MG63 (cell line): ENCODE measurements around the gene GABRG2. TPM values are rescaled to one million over a fixed set of nuclear protein-coding genes. Genes with fewer than 3 reads are reported as not detected.
"Not testable (repeated sequence)": the region's sequence is repeated elsewhere in the genome, so short reads cannot be mapped to it uniquely, and the experiment has no call there.

ENCODE experiments used
- DNase-seq: peaks from one replicate; pipeline ENCODE4 v3.0.0-alpha.2; 2020
- H3K27me3 ChIP-seq: fragments of 250-450 bp; sonication (Bioruptor Pico); 2 replicates; pipeline ENCODE4 v1.5.1; 2020; ENCODE audit warnings: mild to moderate bottlenecking, moderate library complexity
- H3K36me3 ChIP-seq: fragments of 250-450 bp; sonication (Bioruptor Pico); 2 replicates; pipeline ENCODE4 v1.5.1; 2020; ENCODE audit warnings: mild to moderate bottlenecking, moderate library complexity
- H3K4me3 ChIP-seq: fragments of 250-450 bp; sonication (Bioruptor Pico); 2 replicates; pipeline ENCODE4 v1.5.1; 2020; ENCODE audit warnings: mild to moderate bottlenecking, moderate library complexity
- H3K9me3 ChIP-seq: fragments of 250-450 bp; sonication (Bioruptor Pico); 2 replicates; pipeline ENCODE4 v1.5.1; 2020; ENCODE audit warnings: mild to moderate bottlenecking, moderate library complexity
- total RNA-seq: library from RNA; depleted of rRNA; stranded (reverse); fragments of >200 nt; shearing (Covaris generic); gene quantifications from 2 replicates; pipeline ENCODE4 v1.2.3, GENCODE V29; 2014; ENCODE audit warnings: low replicate concordance; rRNA removed

The GABRG2 gene
- not detected in 2 replicates for total RNA-seq

GRCh38 chr5:162067655-162068411 lies at the start of gene GABRG2:
TSS of gene GABRG2 (plus strand) at chr5:162067773. CDS start at chr5:162068000, 227 bp downstream.
- Histone ChIP-seq H3K36me3 (no peaks in the 10 kb centered on the region), H3K4me3 (no peak within 1 kb of the TSS)

GRCh38 chr5:162025312-162025711 lies 42.3 kb upstream of the GABRG2 start:
- H3K4me3 ChIP-seq = no peak overlapping the region
- DNase-seq = no peak
- H3K9me3 ChIP-seq = no peaks in the 10 kb centered on the region
- H3K36me3 ChIP-seq = no peaks in the 10 kb centered on the region
- no peaks in the 10 kb centered on the region for H3K27me3 ChIP-seq

More at GRCh38 chr5:162067655-162068411, at the start of gene GABRG2:
- Histone ChIP-seq H3K9me3 (no peaks in the 10 kb centered on the region), H3K27me3 (no peaks in the 10 kb centered on the region)
- DNase-seq = no peak

- no peak for DNase-seq
- H3K4me3 ChIP-seq = no peak overlapping the region
- no peaks in the 10 kb centered on the region for H3K27me3 ChIP-seq
- H3K9me3 ChIP-seq = no peaks in the 10 kb centered on the region
- no peaks in the 10 kb centered on the region for H3K36me3 ChIP-seq
Observed at GRCh38 chr5:162026803-162027202, 40.8 kb upstream of the GABRG2 start.

- Histone ChIP-seq H3K4me3 (no peak overlapping the region), H3K27me3 (no peaks in the 10 kb centered on the region), H3K9me3 (no peaks in the 10 kb centered on the region), H3K36me3 (no peaks in the 10 kb centered on the region)
- no peak for DNase-seq
Observed at GRCh38 chr5:162037431-162037830, 30.1 kb upstream of the GABRG2 start.

DNA sequence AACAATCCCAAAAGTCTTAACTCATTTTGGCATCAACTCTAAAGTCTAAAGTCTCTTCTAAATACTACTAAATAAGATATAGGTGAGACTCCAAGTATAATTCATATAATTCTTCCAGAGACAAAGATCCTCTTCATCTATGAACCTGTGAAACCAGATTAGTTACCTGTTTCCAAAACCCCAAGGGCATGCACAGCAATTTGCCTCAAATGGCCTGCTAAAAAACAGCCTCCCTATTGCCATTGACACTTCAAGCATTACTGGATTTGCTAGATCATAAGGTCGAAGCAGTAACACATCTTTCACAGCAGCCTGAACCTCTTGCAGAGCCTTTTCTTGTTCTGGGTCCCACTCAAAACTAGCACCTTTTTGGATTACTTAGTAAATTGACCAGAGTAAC lies 20.3 kb upstream of the GABRG2 start:
- H3K9me3 ChIP-seq = no peaks in the 10 kb centered on the region
- H3K27me3 ChIP-seq = no peaks in the 10 kb centered on the region
- no peak for DNase-seq
- H3K36me3 ChIP-seq = no peaks in the 10 kb centered on the region
- H3K4me3 ChIP-seq = no peak overlapping the region

DNA sequence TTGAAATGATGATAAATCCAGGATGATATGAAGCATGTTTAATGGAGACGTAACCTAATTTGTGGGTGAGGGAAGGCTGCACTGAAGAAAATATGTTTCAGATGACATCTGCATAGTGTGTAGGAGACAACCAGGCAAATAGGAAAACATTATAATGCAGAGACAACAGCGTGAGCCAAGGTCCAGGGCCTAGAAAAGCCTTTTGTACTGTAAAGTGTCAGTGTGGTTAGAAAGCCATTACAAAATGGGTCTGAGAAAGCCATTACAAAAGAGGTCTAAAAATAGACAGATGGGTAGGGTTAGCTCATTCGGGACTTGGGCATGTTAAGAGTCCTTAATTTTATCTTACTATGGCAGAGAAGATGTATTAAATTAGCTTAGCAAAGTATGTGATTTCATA lies 14.9 kb upstream of the GABRG2 start:
- Histone ChIP-seq H3K4me3 (no peak overlapping the region), H3K36me3 (no peaks in the 10 kb centered on the region), H3K27me3 (no peaks in the 10 kb centered on the region), H3K9me3 (no peaks in the 10 kb centered on the region)
- DNase-seq = no peak

- H3K36me3 ChIP-seq, H3K27me3 ChIP-seq, DNase-seq, H3K9me3 ChIP-seq, H3K4me3 ChIP-seq: not testable (repeated sequence)
Observed at GRCh38 chr5:162055095-162055494, 12.5 kb upstream of the GABRG2 start.

GRCh38 chr5:162067162-162067561 lies 411 bp upstream of the GABRG2 start:
- Histone ChIP-seq H3K4me3 (no peak overlapping the region), H3K9me3 (no peaks in the 10 kb centered on the region), H3K36me3 (no peaks in the 10 kb centered on the region), H3K27me3 (no peaks in the 10 kb centered on the region)
- no peak for DNase-seq

DNA sequence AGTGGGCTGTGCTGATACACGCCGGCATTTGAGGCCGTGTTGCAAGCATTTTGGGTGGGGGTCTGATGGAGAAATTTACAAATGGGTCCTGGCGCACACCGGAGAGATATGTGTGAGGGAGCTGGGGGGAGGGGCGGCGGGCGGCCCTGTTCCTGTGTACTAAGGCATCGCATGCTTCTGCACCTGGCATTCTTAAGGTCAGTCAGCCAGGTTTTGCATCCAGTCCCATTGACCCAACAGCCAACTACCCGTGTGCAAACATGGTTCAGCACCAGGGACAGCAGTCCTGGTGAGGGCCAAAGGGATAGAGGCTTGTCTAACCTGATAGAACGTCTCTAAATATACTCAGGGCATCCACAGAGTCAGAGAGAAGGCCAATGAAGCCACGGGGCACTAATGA lies 839 bp downstream of the GABRG2 start:
- no peak overlapping the region for H3K4me3 ChIP-seq
- no peaks in the 10 kb centered on the region for H3K9me3 ChIP-seq
- H3K36me3 ChIP-seq = no peaks in the 10 kb centered on the region
- peak; percentile 40 for DNase-seq
- no peaks in the 10 kb centered on the region for H3K27me3 ChIP-seq

DNA sequence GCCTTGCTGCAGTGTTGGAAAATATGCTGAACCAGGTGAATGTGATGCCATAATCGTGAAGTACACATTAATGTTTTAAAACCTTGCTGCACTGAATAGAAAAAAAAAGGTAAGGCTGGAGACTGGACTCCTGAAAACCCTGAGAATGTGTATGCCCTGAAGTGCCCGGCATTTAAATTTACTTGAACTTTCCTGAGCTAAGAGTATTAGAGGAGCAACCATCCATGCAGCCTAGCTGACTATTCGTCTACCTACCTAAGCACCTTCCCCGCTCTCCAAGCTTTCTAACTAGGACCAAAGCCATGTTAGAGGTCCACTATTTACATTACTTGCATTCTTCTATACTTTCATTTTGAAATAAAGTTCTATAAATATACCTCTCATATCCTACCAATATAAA lies 1.4 kb downstream of the GABRG2 start:
- H3K36me3 ChIP-seq = no peaks in the 10 kb centered on the region
- no peaks in the 10 kb centered on the region for H3K27me3 ChIP-seq
- no peak for DNase-seq

DNA sequence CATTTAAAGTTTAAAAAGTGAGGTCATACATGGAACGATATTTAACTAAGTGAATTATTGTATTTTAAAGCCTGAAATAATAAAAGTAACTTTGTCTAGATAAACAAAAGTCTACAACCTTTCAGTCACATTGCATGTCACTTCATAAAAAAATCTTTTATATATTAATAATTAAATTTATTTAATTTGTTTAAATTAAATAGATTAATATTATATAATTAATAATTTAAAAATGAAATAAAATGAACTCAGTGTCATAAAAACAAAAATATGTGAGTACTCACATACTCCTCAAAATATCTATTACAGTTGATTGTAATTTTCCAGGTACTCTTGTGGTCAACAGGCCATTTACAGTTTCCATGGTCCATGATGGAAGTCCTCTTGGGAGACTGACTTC lies 11.2 kb downstream of the GABRG2 start:
- no peaks in the 10 kb centered on the region for H3K36me3 ChIP-seq
- no peaks in the 10 kb centered on the region for H3K9me3 ChIP-seq
- no peak overlapping the region for H3K4me3 ChIP-seq
- H3K27me3 ChIP-seq = peaks cover 2% of the 10 kb centered on the region; the same call in 1 of the 2 replicates
- no peak for DNase-seq

More for the DNA sequence above, 1.4 kb downstream of the GABRG2 start:
- H3K9me3 ChIP-seq = no peaks in the 10 kb centered on the region
- H3K4me3 ChIP-seq = no peak overlapping the region

DNA sequence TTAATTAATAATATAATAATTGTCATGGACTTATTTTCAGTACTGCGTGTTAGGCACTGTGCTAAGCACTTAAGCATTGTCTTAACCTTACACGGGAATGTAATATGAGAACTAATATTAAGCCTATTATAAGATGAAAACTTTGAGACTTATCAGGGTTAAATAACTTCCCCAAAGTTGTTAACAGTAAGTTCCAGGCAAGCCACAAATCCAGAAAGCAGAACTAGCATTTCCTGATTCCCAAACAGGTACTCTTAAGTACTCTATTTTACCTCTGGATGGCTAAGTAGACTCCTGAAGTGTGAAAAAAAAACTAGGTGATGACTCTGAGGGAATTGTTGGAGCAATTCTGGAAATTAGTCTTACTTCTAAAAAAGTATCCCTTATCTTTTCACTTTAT lies 23.8 kb downstream of the GABRG2 start:
- DNase-seq = no peak
- Histone ChIP-seq H3K36me3 (no peaks in the 10 kb centered on the region), H3K27me3 (no peaks in the 10 kb centered on the region), H3K9me3 (no peaks in the 10 kb centered on the region), H3K4me3 (no peak overlapping the region)

DNA sequence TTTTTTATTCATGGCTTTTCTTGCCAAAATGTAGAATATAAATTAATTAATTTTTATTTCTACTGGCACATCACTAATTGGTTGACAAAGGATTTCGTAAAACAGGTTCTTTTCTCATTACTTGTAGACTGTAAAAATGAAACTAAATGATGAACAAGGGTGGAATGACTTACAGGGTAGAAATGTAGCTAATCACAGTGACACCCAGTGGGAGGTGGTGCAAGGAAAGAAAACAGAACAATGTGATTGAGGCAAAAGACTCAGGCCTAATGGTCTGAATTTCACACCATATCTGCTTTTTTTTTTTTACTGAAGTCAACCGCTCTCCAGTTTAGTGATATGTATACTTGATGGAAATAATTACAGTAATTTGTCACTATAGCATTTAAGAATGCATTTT lies 28.9 kb downstream of the GABRG2 start:
- Histone ChIP-seq H3K4me3 (no peak overlapping the region), H3K27me3 (no peaks in the 10 kb centered on the region)
- no peak for DNase-seq

GRCh38 chr5:162107591-162107990 lies 40.0 kb downstream of the GABRG2 start:
- H3K27me3 ChIP-seq = no peaks in the 10 kb centered on the region
- no peaks in the 10 kb centered on the region for H3K9me3 ChIP-seq
- no peaks in the 10 kb centered on the region for H3K36me3 ChIP-seq
- no peak for DNase-seq
- H3K4me3 ChIP-seq = no peak overlapping the region

More for the DNA sequence above, 28.9 kb downstream of the GABRG2 start:
- Histone ChIP-seq H3K9me3 (no peaks in the 10 kb centered on the region), H3K36me3 (no peaks in the 10 kb centered on the region)

DNA sequence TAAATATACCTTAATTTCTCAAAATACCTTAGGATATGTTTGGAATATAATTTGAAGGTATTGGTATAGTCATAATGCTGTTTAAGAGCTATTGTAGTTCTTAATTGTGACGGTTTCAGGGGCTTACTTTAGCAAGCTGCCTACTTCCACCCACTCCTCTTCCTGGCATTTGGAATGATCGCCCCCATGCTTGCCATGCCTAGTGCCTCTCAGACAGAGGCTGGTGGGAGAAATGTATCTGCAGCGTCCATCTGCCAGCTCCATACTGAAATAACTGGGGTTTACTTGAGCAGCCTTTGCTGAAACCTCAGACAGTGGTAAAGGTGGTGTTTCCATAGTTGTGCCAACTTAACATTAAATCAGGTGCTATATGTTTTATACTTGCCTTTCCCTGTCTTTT lies 52.2 kb downstream of the GABRG2 start:
- Histone ChIP-seq H3K9me3 (no peaks in the 10 kb centered on the region), H3K27me3 (no peaks in the 10 kb centered on the region), H3K4me3 (no peak overlapping the region), H3K36me3 (no peaks in the 10 kb centered on the region)
- no peak for DNase-seq

GRCh38 chr5:162128117-162128516 lies 60.5 kb downstream of the GABRG2 start:
- no peak for DNase-seq
- peaks cover 3% of the 10 kb centered on the region; the same call in 1 of the 2 replicates for H3K27me3 ChIP-seq
- no peak overlapping the region for H3K4me3 ChIP-seq
- H3K36me3 ChIP-seq = no peaks in the 10 kb centered on the region
- H3K9me3 ChIP-seq = no peaks in the 10 kb centered on the region

DNA sequence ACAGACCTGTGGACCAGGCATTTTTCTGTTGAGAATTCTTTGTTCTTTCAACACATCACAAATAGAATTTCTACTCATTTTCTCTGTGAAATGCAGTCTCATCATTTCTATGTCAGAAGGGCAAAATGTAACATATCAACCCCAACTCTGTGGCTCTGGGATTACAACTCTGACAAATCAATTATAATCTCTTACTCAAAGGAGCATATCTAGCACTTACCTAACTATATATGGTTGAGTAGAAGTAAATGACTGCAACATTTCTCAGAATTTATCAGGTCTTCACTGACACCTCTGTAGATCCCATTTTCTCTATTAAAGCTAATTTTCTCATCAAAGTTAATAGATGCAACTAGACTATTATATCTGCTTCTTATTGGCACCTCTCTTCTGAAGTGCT lies 64.8 kb downstream of the GABRG2 start:
- Histone ChIP-seq H3K27me3 (peaks cover 3% of the 10 kb centered on the region; the same call in 1 of the 2 replicates), H3K4me3 (no peak overlapping the region), H3K36me3 (no peaks in the 10 kb centered on the region), H3K9me3 (no peaks in the 10 kb centered on the region)
- DNase-seq = no peak

DNA sequence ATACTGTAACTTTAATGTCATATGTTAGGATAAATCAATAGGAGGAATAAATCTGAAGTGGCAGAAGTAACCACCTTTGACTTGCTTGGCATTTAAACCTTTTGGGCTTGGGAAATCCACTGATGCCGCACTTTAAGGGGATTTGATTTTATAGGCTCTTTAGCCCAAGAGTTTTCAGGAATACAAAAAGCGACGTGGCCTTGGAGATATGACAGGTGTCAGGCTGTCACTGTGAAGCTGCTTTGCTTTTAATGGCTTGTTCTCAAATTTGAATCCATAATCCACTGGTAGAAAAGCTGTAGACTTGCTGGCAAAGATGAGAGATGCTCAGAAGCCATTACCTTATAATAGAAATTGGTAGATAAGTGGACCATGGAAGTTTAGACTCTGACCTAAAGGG lies 71.6 kb downstream of the GABRG2 start:
- no peak for DNase-seq
- no peak overlapping the region for H3K4me3 ChIP-seq
- H3K36me3 ChIP-seq = no peaks in the 10 kb centered on the region
- H3K9me3 ChIP-seq = no peaks in the 10 kb centered on the region
- no peaks in the 10 kb centered on the region for H3K27me3 ChIP-seq
